ENCODE data around the gene JKAMP.
A peak's percentile ranks its signal among the peaks of the same experiment; 100 is the strongest.
"Not testable (repeated sequence)": the region's sequence is repeated elsewhere in the genome, so short reads cannot be mapped to it uniquely, and the experiment has no call there.

JKAMP gene

GRCh38 chr14:59483819-59484638, at the start of gene JKAMP, which contains the start of gene L3HYPDH:
TSS of gene JKAMP (plus strand) at chr14:59484517. CDS start at chr14:59484590, 73 bp downstream.
TSS of gene L3HYPDH (minus strand) at chr14:59484408. CDS start at chr14:59484316, 92 bp downstream.
- DNase-seq (ENCODE audit: low read depth) = peak; percentile 98

- DNase-seq (ENCODE audit: low read depth) = no peak
These were observed 49.2 kb upstream of the JKAMP start for GRCh38 chr14:59435101-59435500.

- no peak for DNase-seq (ENCODE audit: low read depth)
These were observed 48.3 kb upstream of the JKAMP start for GRCh38 chr14:59435987-59436386.

GRCh38 chr14:59438195-59438647, 46.1 kb upstream of the JKAMP start:
- DNase-seq (ENCODE audit: low read depth) = no peak

- DNase-seq (ENCODE audit: low read depth) = no peak
These were observed 44.9 kb upstream of the JKAMP start for GRCh38 chr14:59439256-59439965.

GRCh38 chr14:59448673-59449072, 35.6 kb upstream of the JKAMP start:
- DNase-seq (ENCODE audit: low read depth) = not testable (repeated sequence)

GRCh38 chr14:59450716-59451115, 33.6 kb upstream of the JKAMP start:
- DNase-seq (ENCODE audit: low read depth) = no peak

GRCh38 chr14:59451849-59452248, 32.5 kb upstream of the JKAMP start:
- DNase-seq (ENCODE audit: low read depth) = no peak

GRCh38 chr14:59454139-59454538, 30.2 kb upstream of the JKAMP start:
- no peak for DNase-seq (ENCODE audit: low read depth)

GRCh38 chr14:59455411-59455810, 28.9 kb upstream of the JKAMP start:
- no peak for DNase-seq (ENCODE audit: low read depth)

GRCh38 chr14:59458486-59458885, 25.8 kb upstream of the JKAMP start:
- DNase-seq (ENCODE audit: low read depth) = no peak

- no peak for DNase-seq (ENCODE audit: low read depth)
These were observed 23.9 kb upstream of the JKAMP start for GRCh38 chr14:59460378-59460777.

- no peak for DNase-seq (ENCODE audit: low read depth)
These were observed 22.4 kb upstream of the JKAMP start for GRCh38 chr14:59461891-59462290.

GRCh38 chr14:59463787-59464485, 20.4 kb upstream of the JKAMP start:
- DNase-seq (ENCODE audit: low read depth) = no peak

- peak; percentile 19 for DNase-seq (ENCODE audit: low read depth)
These were observed 19.6 kb upstream of the JKAMP start for GRCh38 chr14:59464486-59465315.

- no peak for DNase-seq (ENCODE audit: low read depth)
These were observed 18.8 kb upstream of the JKAMP start, which contains the start of gene GPR135 for GRCh38 chr14:59465316-59466135. TSS of gene GPR135 (minus strand) at chr14:59465380. CDS start at chr14:59465226, 154 bp downstream.

GRCh38 chr14:59474172-59474571, 10.1 kb upstream of the JKAMP start:
- DNase-seq (ENCODE audit: low read depth) = no peak

GRCh38 chr14:59475709-59476108, 8.6 kb upstream of the JKAMP start:
- no peak for DNase-seq (ENCODE audit: low read depth)

- no peak for DNase-seq (ENCODE audit: low read depth)
These were observed 5.8 kb upstream of the JKAMP start for GRCh38 chr14:59478540-59478939.

GRCh38 chr14:59480166-59480565, 4.2 kb upstream of the JKAMP start:
- no peak for DNase-seq (ENCODE audit: low read depth)

- DNase-seq (ENCODE audit: low read depth) = no peak
These were observed 2.9 kb upstream of the JKAMP start for GRCh38 chr14:59481407-59481806.

All from stimulated activated CD8-positive, alpha-beta memory T cell treated with anti-CD3 and anti-CD28 coated beads, Interleukin-4, amount 100 ng/mL, for 24 hours (primary cell).